K562 (cell line): Measurements from ENCODE around the gene LRRC39.
"Not testable (repeated sequence)": the region's sequence is repeated elsewhere in the genome, so short reads cannot be mapped to it uniquely, and the experiment has no call there.

ENCODE experiments used
- KAT7 ChIP-seq: sonication (generic); formaldehyde crosslinking; IDR thresholded peaks from 2 replicates; pipeline ENCODE4 v1.8.0; 2022; ENCODE audit warnings: missing genetic modification reagents, mild to moderate bottlenecking, borderline replicate concordance
- NRF1 ChIP-seq, 2 experiments: fragments of 450-650 bp; IDR thresholded peaks in 1 of 2; conservative IDR thresholded peaks in 1 of 2; 2 replicates each; pipeline ENCODE4 v1.6.1; 2014; ENCODE audit warnings: mild to moderate bottlenecking in 2 of 2
- POLR2A ChIP-seq: fragments of 450-650 bp; conservative IDR thresholded peaks from 2 replicates; pipeline ENCODE4 v1.6.1; 2016
- SREBF1 ChIP-seq: fragments of 150-350 bp; IDR thresholded peaks from 2 replicates; pipeline ENCODE4 v1.6.1; 2014; ENCODE audit warnings: antibody characterized with exemption, low read depth, low read length, borderline replicate concordance
- ZNF318 ChIP-seq, 2 experiments: fragments of 450-650 bp; IDR thresholded peaks; 2 replicates each; pipeline ENCODE4 v1.6.1; 2016; ENCODE audit warnings: mild to moderate bottlenecking in 2 of 2, borderline replicate concordance in 1 of 2, low read depth in 1 of 2, moderate library complexity in 1 of 2
- TF ChIP-seq, protein P1 (sequence below): sonication (generic); formaldehyde crosslinking; IDR thresholded peaks from 2 replicates; pipeline ENCODE4 v1.8.1; 2023; ENCODE audit warnings: mild to moderate bottlenecking, missing genetic modification reagents, moderate library complexity

GRCh38 chr1:100205103-100205502 lies 27.0 kb upstream of the LRRC39 start:
- TF ChIP-seq, protein P1, sequence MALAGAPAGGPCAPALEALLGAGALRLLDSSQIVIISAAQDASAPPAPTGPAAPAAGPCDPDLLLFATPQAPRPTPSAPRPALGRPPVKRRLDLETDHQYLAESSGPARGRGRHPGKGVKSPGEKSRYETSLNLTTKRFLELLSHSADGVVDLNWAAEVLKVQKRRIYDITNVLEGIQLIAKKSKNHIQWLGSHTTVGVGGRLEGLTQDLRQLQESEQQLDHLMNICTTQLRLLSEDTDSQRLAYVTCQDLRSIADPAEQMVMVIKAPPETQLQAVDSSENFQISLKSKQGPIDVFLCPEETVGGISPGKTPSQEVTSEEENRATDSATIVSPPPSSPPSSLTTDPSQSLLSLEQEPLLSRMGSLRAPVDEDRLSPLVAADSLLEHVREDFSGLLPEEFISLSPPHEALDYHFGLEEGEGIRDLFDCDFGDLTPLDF (CRISPR knock-in tag) = not testable (repeated sequence)
- not testable (repeated sequence) for TF ChIP-seq ZNF318 (IDR thresholded peaks at IDR 0.05; ENCODE audit: borderline replicate concordance in 1 of 2, low read depth in 1 of 2); KAT7 (CRISPR knock-in tag); POLR2A; SREBF1; NRF1 (conservative IDR thresholded peaks at IDR 0.05 in 1 of 2, IDR thresholded peaks at IDR 0.05 in 1 of 2)
